ENCODE results near the gene AFM. TPM values are rescaled to one million over a fixed set of nuclear protein-coding genes. Genes with fewer than 3 reads are reported as not detected.

Gene AFM
- polyA plus RNA-seq, 1 donor from 2014 or later: not detected

DNA sequence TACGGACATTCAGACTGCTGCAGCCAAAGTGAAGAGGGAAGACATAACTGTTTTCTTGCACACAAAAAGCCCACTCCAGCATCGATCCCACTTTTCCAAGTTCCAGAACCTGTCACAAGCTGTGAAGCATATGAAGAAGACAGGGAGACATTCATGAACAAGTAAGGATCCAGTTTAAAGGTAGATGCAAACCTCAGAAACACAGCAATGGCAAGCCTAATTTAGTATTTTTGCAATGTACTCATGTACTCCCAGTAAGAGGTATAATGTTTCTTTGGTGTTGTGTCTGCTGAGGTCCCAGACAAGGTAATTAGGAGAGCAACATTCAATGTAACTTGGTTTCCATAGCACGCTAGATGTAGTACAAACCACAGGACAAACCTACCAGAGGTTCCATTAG, 40.9 kb upstream of the AFM start:
- Histone ChIP-seq H3K4me2 (ENCODE audit: low read length) (no peak overlapping the region), H3K9me2 (ENCODE audit: insufficient read depth, low read length) (no peaks in the 10 kb centered on the region), H3K9me3 (ENCODE audit: low read length) (no peaks in the 10 kb centered on the region), H3K27ac (ENCODE audit: low read length) (no peak overlapping the region), H3K36me3 (ENCODE audit: insufficient read depth, low read length) (no peaks in the 10 kb centered on the region), H3K79me2 (replicated peaks; ENCODE audit: insufficient read depth, low read length) (no peaks in the 10 kb centered on the region), H3K4me3 (ENCODE audit: low read length) (no peak overlapping the region), H4K20me1 (ENCODE audit: insufficient read depth) (no peaks in the 10 kb centered on the region), H3K27me3 (ENCODE audit: insufficient read depth, low read depth, low read length) (no peaks in the 10 kb centered on the region), H3F3A (ENCODE audit: insufficient read depth, low read length, poor library complexity, severe bottlenecking) (no peaks in the 10 kb centered on the region), H2AFZ (ENCODE audit: low read depth, low read length) (no peak overlapping the region), H3K9ac (ENCODE audit: low read length) (no peak overlapping the region)
- TF ChIP-seq TAF1 (IDR thresholded peaks at IDR 0.05; ENCODE audit: low read depth) (no peak), RAD21 (conservative IDR thresholded peaks at IDR 0.05) (no peak), POLR2AphosphoS5 (IDR thresholded peaks at IDR 0.05) (no peak), EZH2 (IDR thresholded peaks at IDR 0.05; ENCODE audit: borderline replicate concordance, insufficient read depth, low read length, poor library complexity, severe bottlenecking) (no peak), MXI1 (conservative IDR thresholded peaks at IDR 0.05; ENCODE audit: poor library complexity, severe bottlenecking) (no peak)
- TF ChIP-seq, protein P1, sequence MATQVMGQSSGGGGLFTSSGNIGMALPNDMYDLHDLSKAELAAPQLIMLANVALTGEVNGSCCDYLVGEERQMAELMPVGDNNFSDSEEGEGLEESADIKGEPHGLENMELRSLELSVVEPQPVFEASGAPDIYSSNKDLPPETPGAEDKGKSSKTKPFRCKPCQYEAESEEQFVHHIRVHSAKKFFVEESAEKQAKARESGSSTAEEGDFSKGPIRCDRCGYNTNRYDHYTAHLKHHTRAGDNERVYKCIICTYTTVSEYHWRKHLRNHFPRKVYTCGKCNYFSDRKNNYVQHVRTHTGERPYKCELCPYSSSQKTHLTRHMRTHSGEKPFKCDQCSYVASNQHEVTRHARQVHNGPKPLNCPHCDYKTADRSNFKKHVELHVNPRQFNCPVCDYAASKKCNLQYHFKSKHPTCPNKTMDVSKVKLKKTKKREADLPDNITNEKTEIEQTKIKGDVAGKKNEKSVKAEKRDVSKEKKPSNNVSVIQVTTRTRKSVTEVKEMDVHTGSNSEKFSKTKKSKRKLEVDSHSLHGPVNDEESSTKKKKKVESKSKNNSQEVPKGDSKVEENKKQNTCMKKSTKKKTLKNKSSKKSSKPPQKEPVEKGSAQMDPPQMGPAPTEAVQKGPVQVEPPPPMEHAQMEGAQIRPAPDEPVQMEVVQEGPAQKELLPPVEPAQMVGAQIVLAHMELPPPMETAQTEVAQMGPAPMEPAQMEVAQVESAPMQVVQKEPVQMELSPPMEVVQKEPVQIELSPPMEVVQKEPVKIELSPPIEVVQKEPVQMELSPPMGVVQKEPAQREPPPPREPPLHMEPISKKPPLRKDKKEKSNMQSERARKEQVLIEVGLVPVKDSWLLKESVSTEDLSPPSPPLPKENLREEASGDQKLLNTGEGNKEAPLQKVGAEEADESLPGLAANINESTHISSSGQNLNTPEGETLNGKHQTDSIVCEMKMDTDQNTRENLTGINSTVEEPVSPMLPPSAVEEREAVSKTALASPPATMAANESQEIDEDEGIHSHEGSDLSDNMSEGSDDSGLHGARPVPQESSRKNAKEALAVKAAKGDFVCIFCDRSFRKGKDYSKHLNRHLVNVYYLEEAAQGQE (IDR thresholded peaks at IDR 0.05; ENCODE audit: borderline replicate concordance): no peak
- TF ChIP-seq, protein P2, sequence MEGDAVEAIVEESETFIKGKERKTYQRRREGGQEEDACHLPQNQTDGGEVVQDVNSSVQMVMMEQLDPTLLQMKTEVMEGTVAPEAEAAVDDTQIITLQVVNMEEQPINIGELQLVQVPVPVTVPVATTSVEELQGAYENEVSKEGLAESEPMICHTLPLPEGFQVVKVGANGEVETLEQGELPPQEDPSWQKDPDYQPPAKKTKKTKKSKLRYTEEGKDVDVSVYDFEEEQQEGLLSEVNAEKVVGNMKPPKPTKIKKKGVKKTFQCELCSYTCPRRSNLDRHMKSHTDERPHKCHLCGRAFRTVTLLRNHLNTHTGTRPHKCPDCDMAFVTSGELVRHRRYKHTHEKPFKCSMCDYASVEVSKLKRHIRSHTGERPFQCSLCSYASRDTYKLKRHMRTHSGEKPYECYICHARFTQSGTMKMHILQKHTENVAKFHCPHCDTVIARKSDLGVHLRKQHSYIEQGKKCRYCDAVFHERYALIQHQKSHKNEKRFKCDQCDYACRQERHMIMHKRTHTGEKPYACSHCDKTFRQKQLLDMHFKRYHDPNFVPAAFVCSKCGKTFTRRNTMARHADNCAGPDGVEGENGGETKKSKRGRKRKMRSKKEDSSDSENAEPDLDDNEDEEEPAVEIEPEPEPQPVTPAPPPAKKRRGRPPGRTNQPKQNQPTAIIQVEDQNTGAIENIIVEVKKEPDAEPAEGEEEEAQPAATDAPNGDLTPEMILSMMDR (IDR thresholded peaks at IDR 0.05; ENCODE audit: poor library complexity, severe bottlenecking): no peak

DNA sequence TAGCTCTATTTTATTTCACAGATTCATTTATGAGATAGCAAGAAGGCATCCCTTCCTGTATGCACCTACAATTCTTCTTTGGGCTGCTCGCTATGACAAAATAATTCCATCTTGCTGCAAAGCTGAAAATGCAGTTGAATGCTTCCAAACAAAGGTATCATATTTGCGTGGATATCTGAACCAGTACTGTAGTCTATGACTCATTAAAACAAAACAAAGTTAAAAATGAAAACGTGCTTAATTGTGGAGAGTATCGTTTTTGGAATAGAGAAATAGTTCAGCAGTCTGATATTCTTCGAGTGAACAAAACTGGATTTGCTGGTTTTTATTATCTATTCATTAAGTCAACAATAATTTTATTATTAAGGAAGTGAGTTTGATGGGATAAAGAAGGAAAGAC, 39.3 kb upstream of the AFM start:
- Histone ChIP-seq H2AFZ (ENCODE audit: low read depth, low read length) (no peak overlapping the region), H3K27ac (ENCODE audit: low read length) (no peak overlapping the region), H3K4me3 (ENCODE audit: low read length) (no peak overlapping the region), H3K36me3 (ENCODE audit: insufficient read depth, low read length) (no peaks in the 10 kb centered on the region), H3K9me2 (ENCODE audit: insufficient read depth, low read length) (no peaks in the 10 kb centered on the region), H4K20me1 (ENCODE audit: insufficient read depth) (no peaks in the 10 kb centered on the region), H3K4me2 (ENCODE audit: low read length) (no peak overlapping the region), H3K79me2 (replicated peaks; ENCODE audit: insufficient read depth, low read length) (no peaks in the 10 kb centered on the region), H3K9me3 (ENCODE audit: low read length) (no peaks in the 10 kb centered on the region), H3K27me3 (ENCODE audit: insufficient read depth, low read depth, low read length) (peaks cover 1% of the 10 kb centered on the region), H3K9ac (ENCODE audit: low read length) (no peak overlapping the region), H3F3A (ENCODE audit: insufficient read depth, low read length, poor library complexity, severe bottlenecking) (no peaks in the 10 kb centered on the region)
- no peak for TF ChIP-seq TAF1 (IDR thresholded peaks at IDR 0.05; ENCODE audit: low read depth)
- no peak for TF ChIP-seq SMC3 (conservative IDR thresholded peaks at IDR 0.05; ENCODE audit: poor library complexity)
- TF ChIP-seq EP300 (conservative IDR thresholded peaks at IDR 0.05; ENCODE audit: poor library complexity, severe bottlenecking): no peak
- TF ChIP-seq, protein P1 (IDR thresholded peaks at IDR 0.05; ENCODE audit: borderline replicate concordance): no peak
- no peak for TF ChIP-seq RAD21 (conservative IDR thresholded peaks at IDR 0.05)
- no peak for TF ChIP-seq POLR2AphosphoS5 (IDR thresholded peaks at IDR 0.05)
- TF ChIP-seq MXI1 (conservative IDR thresholded peaks at IDR 0.05; ENCODE audit: poor library complexity, severe bottlenecking): no peak
- no peak for TF ChIP-seq EZH2 (IDR thresholded peaks at IDR 0.05; ENCODE audit: borderline replicate concordance, insufficient read depth, low read length, poor library complexity, severe bottlenecking)
- TF ChIP-seq, protein P2 (IDR thresholded peaks at IDR 0.05; ENCODE audit: poor library complexity, severe bottlenecking): no peak
